ENCODE data around the gene ZNF586.
"Not testable (repeated sequence)": the region's sequence is repeated elsewhere in the genome, so short reads cannot be mapped to it uniquely, and the experiment has no call there.

ZNF586 gene

GRCh38 chr19:57817976-57818375 is 48.5 kb downstream of the ZNF586 start:
- Histone ChIP-seq H3K27ac (ENCODE audit: poor library complexity, severe bottlenecking) (no peak overlapping the region), H3K9me3 (ENCODE audit: severe bottlenecking) (no peaks in the 10 kb centered on the region), H3K4me3 (ENCODE audit: severe bottlenecking) (no peak overlapping the region), H3K4me1 (ENCODE audit: insufficient read depth, poor library complexity, severe bottlenecking) (no peaks in the 10 kb centered on the region), H3K27me3 (ENCODE audit: insufficient read depth, poor library complexity, severe bottlenecking) (no peaks in the 10 kb centered on the region), H3K36me3 (ENCODE audit: low read depth) (peaks cover 13% of the 10 kb centered on the region)
- no peak for ATAC-seq (ENCODE audit: low read depth)
- no peak for TF ChIP-seq CTCF (IDR thresholded peaks at IDR 0.05; ENCODE audit: poor library complexity, severe bottlenecking)
- no peak for DNase-seq (ENCODE audit: low spot score)

GRCh38 chr19:57818378-57818777 is 48.9 kb downstream of the ZNF586 start:
- no peak overlapping the region for H3K4me3 ChIP-seq (ENCODE audit: severe bottlenecking)
- peaks cover 12% of the 10 kb centered on the region for H3K36me3 ChIP-seq (ENCODE audit: low read depth)
- no peaks in the 10 kb centered on the region for H3K4me1 ChIP-seq (ENCODE audit: insufficient read depth, poor library complexity, severe bottlenecking)
- H3K9me3 ChIP-seq (ENCODE audit: severe bottlenecking), result no peaks in the 10 kb centered on the region
- DNase-seq (ENCODE audit: low spot score), result no peak
- peak overlapping the region; percentile 32 for H3K27ac ChIP-seq (ENCODE audit: poor library complexity, severe bottlenecking)
- TF ChIP-seq CTCF (IDR thresholded peaks at IDR 0.05; ENCODE audit: poor library complexity, severe bottlenecking), result no peak
- no peak for ATAC-seq (ENCODE audit: low read depth)
- H3K27me3 ChIP-seq (ENCODE audit: insufficient read depth, poor library complexity, severe bottlenecking), result no peaks in the 10 kb centered on the region

GRCh38 chr19:57819475-57820148 is 50.1 kb downstream of the ZNF586 start:
- ATAC-seq (ENCODE audit: low read depth), result peak; percentile 90
- peak; percentile 79 for DNase-seq (ENCODE audit: low spot score)

GRCh38 chr19:57820599-57820998 is 51.1 kb downstream of the ZNF586 start:
- H3K27me3 ChIP-seq (ENCODE audit: insufficient read depth, poor library complexity, severe bottlenecking), result no peaks in the 10 kb centered on the region
- peak overlapping the region; percentile 32 for H3K27ac ChIP-seq (ENCODE audit: poor library complexity, severe bottlenecking)
- ATAC-seq (ENCODE audit: low read depth) (no peak), DNase-seq (ENCODE audit: low spot score) (no peak)
- peak overlapping the region; percentile 68 for H3K4me3 ChIP-seq (ENCODE audit: severe bottlenecking)
- TF ChIP-seq CTCF (IDR thresholded peaks at IDR 0.05; ENCODE audit: poor library complexity, severe bottlenecking), result no peak
- no peaks in the 10 kb centered on the region for H3K4me1 ChIP-seq (ENCODE audit: insufficient read depth, poor library complexity, severe bottlenecking)
- peaks cover 21% of the 10 kb centered on the region for H3K36me3 ChIP-seq (ENCODE audit: low read depth)
- H3K9me3 ChIP-seq (ENCODE audit: severe bottlenecking), result no peaks in the 10 kb centered on the region

More at GRCh38 chr19:57819475-57820148, 50.1 kb downstream of the ZNF586 start:
- H3K27ac ChIP-seq (ENCODE audit: poor library complexity, severe bottlenecking), result peak overlapping the region; percentile 32
- peak; percentile 23 for TF ChIP-seq CTCF (IDR thresholded peaks at IDR 0.05; ENCODE audit: poor library complexity, severe bottlenecking)
- no peaks in the 10 kb centered on the region for H3K27me3 ChIP-seq (ENCODE audit: insufficient read depth, poor library complexity, severe bottlenecking)
- H3K4me1 ChIP-seq (ENCODE audit: insufficient read depth, poor library complexity, severe bottlenecking), result no peaks in the 10 kb centered on the region
- peaks cover 16% of the 10 kb centered on the region for H3K36me3 ChIP-seq (ENCODE audit: low read depth)
- peak overlapping the region; percentile 68 for H3K4me3 ChIP-seq (ENCODE audit: severe bottlenecking)
- no peaks in the 10 kb centered on the region for H3K9me3 ChIP-seq (ENCODE audit: severe bottlenecking)

GRCh38 chr19:57821095-57821494 is 51.6 kb downstream of the ZNF586 start:
- H3K27ac ChIP-seq (ENCODE audit: poor library complexity, severe bottlenecking); H3K27me3 ChIP-seq (ENCODE audit: insufficient read depth, poor library complexity, severe bottlenecking); ATAC-seq (ENCODE audit: low read depth); H3K4me3 ChIP-seq (ENCODE audit: severe bottlenecking); H3K4me1 ChIP-seq (ENCODE audit: insufficient read depth, poor library complexity, severe bottlenecking); DNase-seq (ENCODE audit: low spot score); H3K9me3 ChIP-seq (ENCODE audit: severe bottlenecking): not testable (repeated sequence)
- H3K36me3 ChIP-seq (ENCODE audit: low read depth), result peaks cover 26% of the 10 kb centered on the region

- not testable (repeated sequence) for H3K9me3 ChIP-seq (ENCODE audit: severe bottlenecking); ATAC-seq (ENCODE audit: low read depth); H3K4me1 ChIP-seq (ENCODE audit: insufficient read depth, poor library complexity, severe bottlenecking); H3K27ac ChIP-seq (ENCODE audit: poor library complexity, severe bottlenecking); H3K4me3 ChIP-seq (ENCODE audit: severe bottlenecking); H3K27me3 ChIP-seq (ENCODE audit: insufficient read depth, poor library complexity, severe bottlenecking); DNase-seq (ENCODE audit: low spot score)
- H3K36me3 ChIP-seq (ENCODE audit: low read depth), result peaks cover 30% of the 10 kb centered on the region
These were observed 52.0 kb downstream of the ZNF586 start for GRCh38 chr19:57821501-57821900.

- not testable (repeated sequence) for H3K4me3 ChIP-seq (ENCODE audit: severe bottlenecking); H3K27ac ChIP-seq (ENCODE audit: poor library complexity, severe bottlenecking); H3K4me1 ChIP-seq (ENCODE audit: insufficient read depth, poor library complexity, severe bottlenecking); DNase-seq (ENCODE audit: low spot score); H3K27me3 ChIP-seq (ENCODE audit: insufficient read depth, poor library complexity, severe bottlenecking); H3K9me3 ChIP-seq (ENCODE audit: severe bottlenecking); ATAC-seq (ENCODE audit: low read depth)
- H3K36me3 ChIP-seq (ENCODE audit: low read depth), result peaks cover 43% of the 10 kb centered on the region
These were observed 53.7 kb downstream of the ZNF586 start for GRCh38 chr19:57823155-57823554.

GRCh38 chr19:57823608-57824007 is 54.1 kb downstream of the ZNF586 start:
- not testable (repeated sequence) for DNase-seq (ENCODE audit: low spot score); H3K4me1 ChIP-seq (ENCODE audit: insufficient read depth, poor library complexity, severe bottlenecking); H3K9me3 ChIP-seq (ENCODE audit: severe bottlenecking); H3K4me3 ChIP-seq (ENCODE audit: severe bottlenecking); H3K27me3 ChIP-seq (ENCODE audit: insufficient read depth, poor library complexity, severe bottlenecking); H3K27ac ChIP-seq (ENCODE audit: poor library complexity, severe bottlenecking); ATAC-seq (ENCODE audit: low read depth)
- peaks cover 43% of the 10 kb centered on the region for H3K36me3 ChIP-seq (ENCODE audit: low read depth)

Measured in RWPE2 (cell line).